Mesendoderm (in vitro differentiated cells): ENCODE results near the gene ZNF574.

ENCODE experiments used
- DNase-seq: peaks from one replicate; pipeline ENCODE4 v3.0.0; 2013
- H2AK5ac ChIP-seq: 2 replicates; pipeline ENCODE4 v1.6.1; 2013; ENCODE audit warnings: low read length, inconsistent platforms
- H2BK120ac ChIP-seq: 2 replicates; pipeline ENCODE4 v1.6.1; 2013; ENCODE audit warnings: low read depth, mild to moderate bottlenecking, low read length, moderate library complexity, mixed read lengths
- H2BK15ac ChIP-seq: replicated peaks from 2 replicates; pipeline ENCODE4 v1.6.1; 2013; ENCODE audit warnings: low read depth, mild to moderate bottlenecking, moderate library complexity
- H2BK5ac ChIP-seq: 2 replicates; pipeline ENCODE4 v1.6.1; 2013; ENCODE audit warnings: low read length, inconsistent platforms
- H3K18ac ChIP-seq: 2 replicates; pipeline ENCODE4 v1.6.1; 2013; ENCODE audit warnings: mild to moderate bottlenecking, low read length, mixed read lengths
- H3K23ac ChIP-seq: one replicate; pipeline ENCODE4 v1.6.1; 2013; ENCODE audit warnings: low read length
- H3K27ac ChIP-seq: 2 replicates; pipeline ENCODE4 v1.5.1; 2013; ENCODE audit warnings: low read depth, mild to moderate bottlenecking, inconsistent platforms, low read length, moderate library complexity
- H3K27me3 ChIP-seq: 2 replicates; pipeline ENCODE4 v1.6.1; 2013; ENCODE audit warnings: low read length, control low read depth, mild to moderate bottlenecking, inconsistent platforms; ENCODE audit not compliant: insufficient read depth, poor library complexity
- H3K36me3 ChIP-seq: 2 replicates; pipeline ENCODE4 v1.6.1; 2013; ENCODE audit warnings: low read length, inconsistent platforms; ENCODE audit not compliant: control insufficient read depth, insufficient read depth
- H3K4ac ChIP-seq: one replicate; pipeline ENCODE4 v1.6.1; 2013; ENCODE audit warnings: low read depth, mild to moderate bottlenecking, low read length, moderate library complexity
- H3K4me1 ChIP-seq: 2 replicates; pipeline ENCODE4 v1.6.1; 2013; ENCODE audit warnings: low read depth, low read length, inconsistent platforms; ENCODE audit not compliant: control insufficient read depth
- H3K4me2 ChIP-seq: 2 replicates; pipeline ENCODE4 v1.6.1; 2013; ENCODE audit warnings: low read length
- H3K4me3 ChIP-seq: 2 replicates; pipeline ENCODE4 v1.5.1; 2013; ENCODE audit warnings: mild to moderate bottlenecking, low read length
- H3K56ac ChIP-seq: one replicate; pipeline ENCODE4 v1.6.1; 2013; ENCODE audit warnings: low read length
- H3K79me1 ChIP-seq: 2 replicates; pipeline ENCODE4 v1.6.1; 2013; ENCODE audit warnings: low read length, inconsistent platforms
- H3K79me2 ChIP-seq: 2 replicates; pipeline ENCODE4 v1.6.1; 2013; ENCODE audit warnings: mild to moderate bottlenecking, low read length; ENCODE audit not compliant: control insufficient read depth, insufficient read depth
- H3K9ac ChIP-seq: 2 replicates; pipeline ENCODE4 v1.6.1; 2013; ENCODE audit warnings: low read length, inconsistent platforms
- H4K5ac ChIP-seq: one replicate; pipeline ENCODE4 v1.6.1; 2013; ENCODE audit warnings: low read length
- H4K8ac ChIP-seq: one replicate; pipeline ENCODE4 v1.6.1; 2013; ENCODE audit warnings: low read depth, mild to moderate bottlenecking, control low read depth, low read length, moderate library complexity
- WGBS: extraction: QIAGEN DNeasy Blood & Tissue Kit; methylation state at CpG from one replicate; pipeline ENCODE4 v1.1.7; 2013; ENCODE audit warnings: low lambda C conversion rate, missing lambda C conversion rate; ENCODE audit not compliant: insufficient coverage; ENCODE audit errors: extremely low coverage; 5-methylcytosine and 5-hydroxymethylcytosine counted together

ZNF574 gene

DNA sequence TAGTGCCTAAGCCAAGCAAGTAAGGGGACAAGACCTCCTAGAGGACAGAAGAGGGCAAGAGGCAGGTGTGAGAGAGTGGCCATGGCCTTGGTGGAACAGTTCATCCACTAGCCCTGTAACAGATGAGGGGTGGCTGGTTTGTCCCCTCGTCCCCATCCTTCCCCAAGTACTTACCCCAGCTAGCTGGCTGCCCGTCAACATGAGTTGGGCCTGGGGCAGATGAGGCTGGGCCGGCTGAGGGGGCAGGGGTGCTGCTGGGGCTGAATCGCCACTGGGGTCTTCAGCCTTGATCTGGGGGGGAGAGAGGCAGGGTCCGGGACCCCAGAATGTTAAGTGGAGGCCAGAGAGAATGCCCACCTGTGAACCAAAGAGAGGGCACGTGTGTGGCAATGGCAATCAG is 41.1 kb downstream of the ZNF574 start:
- no peaks in the 10 kb centered on the region for H3K27me3 ChIP-seq
- H3K27ac ChIP-seq = no peak overlapping the region
- no peaks in the 10 kb centered on the region for H3K79me2 ChIP-seq
- H3K79me1 ChIP-seq = no peaks in the 10 kb centered on the region
- no peak overlapping the region for H4K5ac ChIP-seq
- no peaks in the 10 kb centered on the region for H3K36me3 ChIP-seq
- H4K8ac ChIP-seq = no peak overlapping the region
- peaks cover 2% of the 10 kb centered on the region for H3K4me1 ChIP-seq
- no peak overlapping the region for H3K4me2 ChIP-seq
- no peak overlapping the region for H2BK5ac ChIP-seq
- no peak overlapping the region for H2BK120ac ChIP-seq
- no peak overlapping the region for H2AK5ac ChIP-seq
- H3K56ac ChIP-seq = no peak overlapping the region
- no CpG with 5 or more reads among the region's 6 CpGs for whole genome bisulfite sequencing
- H3K4ac ChIP-seq = no peak overlapping the region
- no peak overlapping the region for H3K4me3 ChIP-seq
- no peak overlapping the region for H3K18ac ChIP-seq
- H2BK15ac ChIP-seq = no peak overlapping the region
- no peak for DNase-seq
- no peak overlapping the region for H3K23ac ChIP-seq
- no peak overlapping the region for H3K9ac ChIP-seq

DNA sequence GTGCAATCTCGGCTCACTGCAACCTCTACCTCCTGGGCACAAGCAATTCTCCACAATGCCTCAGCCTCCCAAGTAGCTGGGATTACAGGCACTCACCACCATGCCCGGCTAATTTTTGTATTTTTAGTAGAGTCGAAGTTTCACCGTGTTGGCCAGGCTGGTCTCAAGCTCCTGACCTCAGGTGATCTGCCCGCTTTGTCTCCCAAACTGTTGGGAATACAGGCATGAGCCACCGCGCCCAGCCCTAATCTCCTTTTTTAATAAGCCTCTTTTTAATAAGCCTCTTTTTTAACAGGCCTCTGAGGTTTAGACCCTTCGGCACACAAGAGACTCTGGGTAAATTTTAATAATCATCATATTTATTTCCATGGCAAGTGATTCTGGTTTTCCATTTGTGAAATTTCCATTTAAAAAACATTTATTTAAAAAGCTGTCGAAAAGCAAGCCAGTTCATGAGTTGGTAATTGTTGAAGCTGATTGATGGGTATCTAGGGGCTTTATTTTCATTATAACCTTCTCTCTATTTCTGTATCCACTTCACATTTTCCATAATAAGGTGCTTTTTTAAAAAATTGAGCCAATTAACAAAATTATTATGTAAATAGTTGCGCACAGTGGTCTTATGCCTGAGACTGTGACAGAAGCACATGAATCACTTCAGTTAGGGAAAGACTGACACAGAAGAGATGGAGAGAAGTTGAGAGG is 44.5 kb downstream of the ZNF574 start:
- no peak overlapping the region for H2AK5ac ChIP-seq
- no peak for DNase-seq
- no peak overlapping the region for H3K56ac ChIP-seq
- H2BK5ac ChIP-seq = no peak overlapping the region
- H3K79me2 ChIP-seq = no peaks in the 10 kb centered on the region
- no peak overlapping the region for H3K4ac ChIP-seq
- H4K8ac ChIP-seq = no peak overlapping the region
- H3K79me1 ChIP-seq = no peaks in the 10 kb centered on the region
- H3K9ac ChIP-seq = no peak overlapping the region
- no peak overlapping the region for H2BK15ac ChIP-seq
- H3K27ac ChIP-seq = no peak overlapping the region
- no peak overlapping the region for H3K4me2 ChIP-seq
- no peaks in the 10 kb centered on the region for H3K27me3 ChIP-seq
- WGBS = no CpG with 5 or more reads among the region's 10 CpGs
- no peaks in the 10 kb centered on the region for H3K36me3 ChIP-seq
- H3K4me1 ChIP-seq = peaks cover 2% of the 10 kb centered on the region
- no peak overlapping the region for H4K5ac ChIP-seq
- no peak overlapping the region for H3K4me3 ChIP-seq
- no peak overlapping the region for H3K18ac ChIP-seq
- H2BK120ac ChIP-seq = no peak overlapping the region
- no peak overlapping the region for H3K23ac ChIP-seq

DNA sequence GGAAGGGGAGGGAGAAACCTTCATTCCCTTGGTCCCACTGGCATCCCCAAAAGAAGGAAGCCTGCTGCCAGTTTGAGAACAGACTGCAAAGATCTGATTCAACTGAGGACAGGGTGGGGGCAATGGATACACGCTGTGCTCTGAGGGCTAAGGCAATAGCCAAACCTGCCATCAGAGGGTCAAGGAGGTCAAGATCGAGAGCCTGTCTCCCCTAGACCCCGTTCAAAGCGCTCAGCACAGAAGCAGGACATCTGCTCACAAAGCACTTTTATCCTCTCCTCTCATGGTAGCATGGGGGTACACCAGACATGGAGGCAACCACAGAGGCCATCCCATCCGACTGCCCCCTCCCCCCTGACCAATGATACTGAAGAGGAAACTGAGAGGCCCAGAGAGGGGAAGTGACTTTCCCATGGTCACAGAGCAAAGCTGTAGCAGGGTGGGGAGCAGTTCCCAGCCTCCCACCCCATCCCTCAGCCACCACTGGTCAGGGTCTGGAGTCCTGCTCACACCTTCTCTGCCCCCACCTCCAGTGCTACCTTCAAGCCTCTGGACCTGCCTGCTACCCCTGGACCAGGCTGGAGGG is 45.2 kb downstream of the ZNF574 start:
- Histone ChIP-seq H4K8ac (no peak overlapping the region), H3K27me3 (no peaks in the 10 kb centered on the region), H2BK15ac (no peak overlapping the region), H3K79me1 (no peaks in the 10 kb centered on the region), H3K18ac (no peak overlapping the region), H3K4me3 (no peak overlapping the region), H2AK5ac (no peak overlapping the region), H3K4ac (no peak overlapping the region), H2BK120ac (no peak overlapping the region), H3K79me2 (no peaks in the 10 kb centered on the region), H3K4me2 (no peak overlapping the region), H4K5ac (no peak overlapping the region), H3K27ac (no peak overlapping the region), H3K36me3 (no peaks in the 10 kb centered on the region), H3K4me1 (peaks cover 2% of the 10 kb centered on the region), H3K23ac (no peak overlapping the region), H3K9ac (no peak overlapping the region), H3K56ac (no peak overlapping the region), H2BK5ac (no peak overlapping the region)
- no peak for DNase-seq
- no CpG with 5 or more reads among the region's 5 CpGs for WGBS

DNA sequence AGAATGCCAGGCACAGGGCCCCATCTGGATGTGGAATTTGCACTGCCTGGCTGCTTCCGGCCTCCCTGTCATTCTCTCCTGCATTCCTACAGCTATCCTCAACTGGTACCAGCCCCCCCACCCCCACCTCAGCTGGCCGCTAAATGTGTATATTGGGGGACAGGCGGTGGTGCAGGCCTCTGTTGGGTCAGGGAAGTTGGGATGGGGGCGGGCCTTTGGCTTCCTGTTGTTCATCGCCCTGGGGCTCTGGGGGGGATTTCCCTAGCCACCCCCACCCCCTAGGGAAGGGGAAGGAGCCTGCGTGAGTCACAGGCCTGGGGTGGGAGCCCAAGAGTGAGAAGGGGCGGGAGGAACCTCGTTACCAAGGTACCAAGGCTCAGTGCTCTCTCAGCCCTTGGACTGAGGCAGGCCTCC is 45.7 kb downstream of the ZNF574 start:
- no peak overlapping the region for H3K56ac ChIP-seq
- H3K9ac ChIP-seq = no peak overlapping the region
- H3K4me2 ChIP-seq = no peak overlapping the region
- no peak overlapping the region for H2BK15ac ChIP-seq
- DNase-seq = peak; percentile 49
- H2BK120ac ChIP-seq = no peak overlapping the region
- no peak overlapping the region for H3K4me3 ChIP-seq
- no peak overlapping the region for H3K18ac ChIP-seq
- no peaks in the 10 kb centered on the region for H3K36me3 ChIP-seq
- H3K27me3 ChIP-seq = no peaks in the 10 kb centered on the region
- no peak overlapping the region for H3K4ac ChIP-seq
- no peak overlapping the region for H3K23ac ChIP-seq
- H3K4me1 ChIP-seq = peaks cover 2% of the 10 kb centered on the region
- H2AK5ac ChIP-seq = no peak overlapping the region
- H3K27ac ChIP-seq = no peak overlapping the region
- H4K5ac ChIP-seq = no peak overlapping the region
- WGBS = no CpG with 5 or more reads among the region's 8 CpGs
- no peaks in the 10 kb centered on the region for H3K79me1 ChIP-seq
- no peak overlapping the region for H4K8ac ChIP-seq
- no peak overlapping the region for H2BK5ac ChIP-seq
- H3K79me2 ChIP-seq = no peaks in the 10 kb centered on the region

DNA sequence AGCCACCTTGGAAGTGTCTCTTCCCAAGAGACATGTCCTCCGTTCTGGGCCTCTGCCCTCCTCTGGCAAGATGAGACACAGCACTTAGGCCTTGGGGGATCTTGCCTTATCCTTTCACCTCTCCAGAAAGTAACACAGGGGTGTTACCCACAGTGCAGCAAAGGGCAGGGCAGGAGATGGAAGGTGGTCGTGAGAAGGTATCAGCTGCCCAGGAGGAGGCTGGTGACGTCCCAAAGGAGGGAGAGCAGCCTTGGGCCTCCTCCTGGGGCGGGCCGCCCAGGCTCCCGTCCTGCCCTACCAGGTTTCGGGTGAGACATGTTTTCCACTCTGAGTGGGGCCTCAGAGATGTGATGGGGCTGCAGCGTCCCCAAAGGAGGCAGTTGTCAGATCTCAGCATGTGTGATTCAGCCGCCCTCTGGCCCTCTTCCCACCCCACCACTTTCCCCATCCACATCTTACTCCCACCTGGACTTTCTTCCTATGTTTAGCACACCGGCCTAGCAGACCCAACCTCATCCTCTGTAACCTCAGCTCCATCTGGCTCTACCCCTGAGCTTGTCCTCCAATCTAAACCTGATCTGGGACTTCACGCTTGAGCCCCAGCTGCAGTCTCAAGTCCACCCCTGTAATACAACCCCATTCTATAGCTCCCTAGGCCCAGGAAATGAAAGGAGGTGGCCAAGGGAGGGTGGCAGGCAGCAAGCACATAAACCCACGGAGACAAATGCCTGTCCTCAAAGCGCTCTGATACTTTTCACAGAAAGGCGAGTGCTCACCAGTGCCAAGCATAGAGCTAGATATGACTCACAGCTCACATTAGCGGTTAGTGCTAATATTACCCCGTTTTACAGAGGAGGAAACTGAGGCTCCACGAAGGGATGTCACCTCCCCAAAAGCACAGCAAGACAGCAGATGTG is 47.0 kb downstream of the ZNF574 start:
- Histone ChIP-seq H2BK120ac (no peak overlapping the region), H2AK5ac (no peak overlapping the region), H3K18ac (no peak overlapping the region), H3K27me3 (no peaks in the 10 kb centered on the region), H4K5ac (no peak overlapping the region), H3K56ac (no peak overlapping the region), H3K4me2 (no peak overlapping the region), H4K8ac (no peak overlapping the region), H2BK5ac (no peak overlapping the region), H2BK15ac (no peak overlapping the region), H3K27ac (no peak overlapping the region), H3K4me3 (no peak overlapping the region), H3K79me1 (no peaks in the 10 kb centered on the region), H3K23ac (no peak overlapping the region), H3K36me3 (no peaks in the 10 kb centered on the region), H3K4me1 (peaks cover 2% of the 10 kb centered on the region), H3K4ac (no peak overlapping the region), H3K79me2 (no peaks in the 10 kb centered on the region), H3K9ac (no peak overlapping the region)
- no CpG with 5 or more reads among the region's 17 CpGs for WGBS
- DNase-seq = no peak
